HepG2 (cell line): ENCODE results near the gene TUBGCP4. TPM values are rescaled to one million over a fixed set of nuclear protein-coding genes. Genes with fewer than 3 reads are reported as not detected.

Experiments
- ATAC-seq: fragments of 200-7000 bp; cut with Tn5 transposase; 3 replicates; pipeline ENCODE4 v1.9.1; 2020; ENCODE audit warnings: mild to moderate bottlenecking, moderate library complexity
- BruUV-seq: library from RNA; stranded (reverse); fragments of 400-500 nt; replicated peaks from 2 replicates; lab custom pipeline; 2021; lab: Mats Ljungman, UMichigan
- CTCF ChIA-PET: fragments of 300-600 bp; formaldehyde crosslinking; extraction: SDS; loops from one replicate; lab custom pipeline; 2021; ENCODE audit warnings: low total read pairs, inconsistent platforms, low intra/inter-chr PET ratio; lab: Yijun Ruan, JAX
- POLR2A ChIA-PET: fragments of 350-600 bp; sonication (Branson Sonifier 250); formaldehyde crosslinking; loops from one replicate; lab custom pipeline; 2020; ENCODE audit warnings: antibody characterized with exemption, inconsistent platforms; lab: Yijun Ruan, JAX
- DNase-seq: peaks from one replicate; pipeline ENCODE4 v3.0.0-alpha.2; 2015; ENCODE audit warnings: low spot score
- FAIRE-seq: peaks from 3 replicates; lab custom pipeline; 2011; peaks lifted over from hg19 to GRCh38; lab: Jason Lieb, UNC
- H2AFZ ChIP-seq: one replicate; pipeline ENCODE4 v1.6.1; 2011; ENCODE audit warnings: low read length, inconsistent platforms
- H3K27ac ChIP-seq: fragments of 300-600 bp; 3 replicates; pipeline ENCODE4 v1.8.0; 2011; ENCODE audit warnings: mixed run types, mild to moderate bottlenecking, mixed read lengths, low read length, inconsistent platforms; ENCODE audit not compliant: insufficient read depth; ENCODE audit errors: extremely low read length
- H3K27me3 ChIP-seq, 2 experiments: fragments of 200-600 bp in 1 of 2; 2 replicates in 1 of 2; 3 replicates in 1 of 2; pipeline versions ENCODE4 v1.6.0 to v1.8.0; 2011; ENCODE audit warnings: low read length in 2 of 2, mild to moderate bottlenecking in 2 of 2, moderate library complexity in 2 of 2, inconsistent platforms in 1 of 2; ENCODE audit not compliant: insufficient read depth in 2 of 2, control insufficient read depth in 1 of 2
- H3K36me3 ChIP-seq, 2 experiments: fragments of 200-600 bp in 1 of 2; replicated peaks in 1 of 2; 2 replicates in 1 of 2; 3 replicates in 1 of 2; pipeline versions ENCODE4 v1.5.1 to v1.8.0; 2011; ENCODE audit warnings: low read length in 2 of 2, inconsistent platforms in 1 of 2; ENCODE audit not compliant: insufficient read depth in 2 of 2, control insufficient read depth in 1 of 2
- H3K4me1 ChIP-seq: 2 replicates; pipeline ENCODE4 v1.5.1; 2012; ENCODE audit warnings: low read length, inconsistent platforms; ENCODE audit not compliant: insufficient read depth
- H3K4me2 ChIP-seq: 2 replicates; pipeline ENCODE4 v1.6.0; 2011; ENCODE audit warnings: low read depth, low read length, inconsistent platforms
- H3K4me3 ChIP-seq, 3 experiments: fragments of 200-600 bp in 1 of 3; sonication (generic), shearing (Covaris generic) in 1 of 3; replicated peaks in 1 of 3; 2 replicates each; pipeline ENCODE4 v1.5.1; 2011 to 2016; ENCODE audit warnings: low read length in 3 of 3, inconsistent platforms in 2 of 3, low read depth in 2 of 3, mild to moderate bottlenecking in 2 of 3, control low read depth in 1 of 3, mixed read lengths in 1 of 3; ENCODE audit not compliant: insufficient read depth in 1 of 3
- H3K79me2 ChIP-seq: one replicate; pipeline ENCODE4 v1.6.1; 2011; ENCODE audit warnings: low read length, inconsistent platforms; ENCODE audit not compliant: insufficient read depth
- H3K9ac ChIP-seq: 2 replicates; pipeline ENCODE4 v1.6.0; 2011; ENCODE audit warnings: mild to moderate bottlenecking, low read depth, low read length, inconsistent platforms; ENCODE audit not compliant: insufficient read depth
- H3K9me3 ChIP-seq: 2 replicates; pipeline ENCODE4 v1.5.1; 2012; ENCODE audit warnings: mild to moderate bottlenecking, low read length
- H4K20me1 ChIP-seq: 2 replicates; pipeline ENCODE4 v1.6.0; 2011; ENCODE audit warnings: inconsistent platforms, mild to moderate bottlenecking, low read length, moderate library complexity; ENCODE audit not compliant: insufficient read depth
- MAFF ChIP-seq: IDR thresholded peaks from 2 replicates; pipeline ENCODE4 v1.6.1; 2011; ENCODE audit warnings: low read depth, low read length, improper control_type of control experiment
- MAFK ChIP-seq, 2 experiments: IDR thresholded peaks in 1 of 2; conservative IDR thresholded peaks in 1 of 2; 2 replicates each; pipeline ENCODE4 v1.6.1; 2011; ENCODE audit warnings: improper control_type of control experiment in 2 of 2, low read length in 2 of 2
- ZBTB20 ChIP-seq: sonication (generic); formaldehyde crosslinking; IDR thresholded peaks from 2 replicates; pipeline ENCODE4 v1.8.1; 2023; ENCODE audit warnings: missing genetic modification reagents, low read depth, mild to moderate bottlenecking, borderline replicate concordance
- ZBTB4 ChIP-seq: sonication (generic); formaldehyde crosslinking; IDR thresholded peaks from 2 replicates; pipeline ENCODE4 v1.4.0; 2020; ENCODE audit warnings: missing genetic modification reagents, mild to moderate bottlenecking, borderline replicate concordance
- ZNF580 ChIP-seq: IDR thresholded peaks from 2 replicates; pipeline ENCODE4 v1.6.1; 2016; ENCODE audit warnings: low read depth, borderline replicate concordance
- WGBS: methylation state at CpG from one replicate; pipeline ENCODE4 v1.1.6; 2017; ENCODE audit warnings: low lambda C conversion rate; 5-methylcytosine and 5-hydroxymethylcytosine counted together
- in situ Hi-C: cut with HindIII; loops from 2 replicates; pipeline ENCODE4 v1.10.0; 2017; ENCODE audit warnings: low pct_unique_long_range_greater_than_20kb; ENCODE audit not compliant: extremely low pct_ligation_motif_present
- intact Hi-C: fragments of 100-400 bp; cut with micrococcal nuclease; formaldehyde crosslinking; loops from one replicate; pipeline ENCODE4 v1.10.0; 2022; ENCODE audit not compliant: unreplicated experiment
- polyA plus RNA-seq, 8 experiments: library from polyadenylated mRNA; depleted of rRNA in 3 of 8; stranded (reverse) in 7 of 8; unstranded in 1 of 8; fragments of >200 nt; fragmentation: Illumina TruSeq in 4 of 8; extraction: Trizol in 4 of 8; gene quantifications; 2 replicates each; pipeline versions ENCODE4 v1.2.1 to v1.2.3, GENCODE V29; 2011 to 2016; ENCODE audit warnings: low read depth in 4 of 8, missing spikeins in 1 of 8, mixed read lengths in 1 of 8; ENCODE audit not compliant: insufficient read depth in 1 of 8
- total RNA-seq, 5 experiments: library from RNA; depleted of rRNA; stranded (reverse); fragments of >200 nt; fragmentation: Illumina TruSeq; extraction: Trizol; gene quantifications; 2 replicates each; pipeline ENCODE4 v1.2.3, GENCODE V29; 2016; ENCODE audit warnings: low read depth in 1 of 5

TUBGCP4 gene
- total and polyA plus RNA-seq, 2 of the 13 experiments (the other 11 are each of a cell fraction or from before 2014, with no cell fraction given): 15.0 to 20.5 TPM

- H2AFZ ChIP-seq: no peak overlapping the region
- CTCF ChIA-PET: no interaction called here
- no peaks in the 10 kb centered on the region for H4K20me1 ChIP-seq
- H3K36me3 ChIP-seq: peaks cover 12 to 52% of the 10 kb centered on the region in 2 experiments; a peak in 4 of 5 replicates
- ATAC-seq (no peak), FAIRE-seq (no peak), DNase-seq (no peak)
- H3K9me3 ChIP-seq: no peaks in the 10 kb centered on the region
- no peak overlapping the region for H3K27ac ChIP-seq
- no peaks in the 10 kb centered on the region for H3K27me3 ChIP-seq
- no peak overlapping the region for H3K4me2 ChIP-seq
- intact Hi-C loops (no loop called here), in situ Hi-C loops (no loop called here)
- no peaks in the 10 kb centered on the region for H3K4me1 ChIP-seq
- POLR2A ChIA-PET: no interaction called here
- H3K79me2 ChIP-seq: no peaks in the 10 kb centered on the region
- WGBS: 97% methylated on average over 3 of the region's 3 CpGs
- TF ChIP-seq MAFK (conservative IDR thresholded peaks at IDR 0.05 in 1 of 2, IDR thresholded peaks at IDR 0.05 in 1 of 2; ENCODE audit: low read length in 2 of 2) (peak; percentile 38 to 61), MAFF (0 out of 2 replicates have a peak, but pooled peaks have one; percentile 24), ZBTB20 (CRISPR knock-in tag) (no peak), ZNF580 (CRISPR knock-in tag) (no peak), ZBTB4 (no peak)
- no peak overlapping the region for H3K4me3 ChIP-seq
- BruUV-seq: no TSS peak
- H3K9ac ChIP-seq: no peak overlapping the region
These were observed 52.9 kb downstream of the TUBGCP4 start for GRCh38 chr15:43423793-43424192.
